ENCODE measurements around the gene STT3B. TPM values are rescaled to one million over a fixed set of nuclear protein-coding genes. Genes with fewer than 3 reads are reported as not detected.
"Not testable (repeated sequence)": the region's sequence is repeated elsewhere in the genome, so short reads cannot be mapped to it uniquely, and the experiment has no call there.

Gene STT3B
- total RNA-seq, 1 donor from 2014 or later: 169 TPM

- no peak for DNase-seq (ENCODE audit: low spot score)
Observed at GRCh38 chr3:31592764-31593163, 60.0 kb downstream of the STT3B start.

GRCh38 chr3:31596176-31596575, 63.5 kb downstream of the STT3B start:
- no peak for DNase-seq (ENCODE audit: low spot score)

GRCh38 chr3:31600431-31600830, 67.7 kb downstream of the STT3B start:
- DNase-seq (ENCODE audit: low spot score): no peak

- DNase-seq (ENCODE audit: low spot score): not testable (repeated sequence)
Observed at GRCh38 chr3:31605333-31605732, 72.6 kb downstream of the STT3B start.

- DNase-seq (ENCODE audit: low spot score): no peak
Observed at GRCh38 chr3:31606453-31606852, 73.7 kb downstream of the STT3B start.

- DNase-seq (ENCODE audit: low spot score): no peak
Observed at GRCh38 chr3:31610700-31611275, 78.1 kb downstream of the STT3B start.

- DNase-seq (ENCODE audit: low spot score): no peak
Observed at GRCh38 chr3:31613177-31613576, 80.5 kb downstream of the STT3B start.

- no peak for DNase-seq (ENCODE audit: low spot score)
Observed at GRCh38 chr3:31613654-31614053, 80.9 kb downstream of the STT3B start.

GRCh38 chr3:31614162-31614921, 81.6 kb downstream of the STT3B start:
- no peak for DNase-seq (ENCODE audit: low spot score)

- no peak for DNase-seq (ENCODE audit: low spot score)
Observed at GRCh38 chr3:31615071-31615875, 82.5 kb downstream of the STT3B start.

GRCh38 chr3:31616711-31617110, 84.0 kb downstream of the STT3B start:
- DNase-seq (ENCODE audit: low spot score): no peak

- DNase-seq (ENCODE audit: low spot score): no peak
Observed at GRCh38 chr3:31620656-31621055, 87.9 kb downstream of the STT3B start.

GRCh38 chr3:31621314-31621713, 88.6 kb downstream of the STT3B start:
- no peak for DNase-seq (ENCODE audit: low spot score)

GRCh38 chr3:31622636-31623288, 90.0 kb downstream of the STT3B start:
- DNase-seq (ENCODE audit: low spot score): no peak

GRCh38 chr3:31624083-31624709, 91.5 kb downstream of the STT3B start:
- DNase-seq (ENCODE audit: low spot score): no peak

- DNase-seq (ENCODE audit: low spot score): no peak
Observed at GRCh38 chr3:31625358-31625757, 92.6 kb downstream of the STT3B start.

GRCh38 chr3:31629054-31629453, 96.3 kb downstream of the STT3B start:
- no peak for DNase-seq (ENCODE audit: low spot score)

GRCh38 chr3:31634476-31634875, 101.8 kb downstream of the STT3B start:
- no peak for DNase-seq (ENCODE audit: low spot score)

GRCh38 chr3:31635545-31635944, 102.8 kb downstream of the STT3B start:
- no peak for DNase-seq (ENCODE audit: low spot score)

- DNase-seq (ENCODE audit: low spot score): no peak
Observed at GRCh38 chr3:31636049-31636448, 103.3 kb downstream of the STT3B start.

- DNase-seq (ENCODE audit: low spot score): no peak
Observed at GRCh38 chr3:31636694-31637442, 104.1 kb downstream of the STT3B start.

Data from ureter (tissue), 1 donor.